AG09309 (cell line): ENCODE data around the gene URB2.

Experiments used
- DNase-seq: peaks from one replicate; pipeline ENCODE4 v3.0.0-alpha.2; 2010; ENCODE audit warnings: low read depth
- H3K4me3 ChIP-seq: 2 replicates; pipeline ENCODE4 v1.5.1; 2011; ENCODE audit warnings: mild to moderate bottlenecking, low read depth, low read length, moderate library complexity; ENCODE audit not compliant: control insufficient read depth
- TF ChIP-seq, protein P1 (sequence below): IDR thresholded peaks from 2 replicates; pipeline ENCODE4 v1.5.1; 2011; ENCODE audit warnings: mild to moderate bottlenecking, low read depth, low read length, inconsistent platforms; ENCODE audit not compliant: insufficient read depth, control insufficient read depth; ENCODE audit errors: missing control alignments

Gene URB2

DNA sequence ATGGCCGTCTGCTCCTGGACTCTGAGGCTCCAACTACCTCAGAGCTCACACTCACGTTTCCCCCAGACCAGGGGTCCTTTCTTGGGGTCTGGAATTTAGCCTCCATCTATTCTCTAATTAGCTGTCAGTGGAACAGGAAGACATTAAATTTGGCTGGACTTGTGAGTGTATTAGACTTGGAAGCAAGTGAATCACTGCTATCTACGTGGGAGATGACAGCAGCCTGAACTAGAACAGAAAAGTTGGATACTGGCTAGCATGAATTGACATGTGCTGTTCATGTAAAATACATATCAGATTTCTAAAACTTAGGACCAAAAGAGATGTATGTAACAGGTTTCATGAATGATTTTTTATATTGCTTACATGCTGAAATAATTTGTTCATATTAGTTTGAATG lies 28.2 kb upstream of the URB2 start:
- TF ChIP-seq, protein P1, sequence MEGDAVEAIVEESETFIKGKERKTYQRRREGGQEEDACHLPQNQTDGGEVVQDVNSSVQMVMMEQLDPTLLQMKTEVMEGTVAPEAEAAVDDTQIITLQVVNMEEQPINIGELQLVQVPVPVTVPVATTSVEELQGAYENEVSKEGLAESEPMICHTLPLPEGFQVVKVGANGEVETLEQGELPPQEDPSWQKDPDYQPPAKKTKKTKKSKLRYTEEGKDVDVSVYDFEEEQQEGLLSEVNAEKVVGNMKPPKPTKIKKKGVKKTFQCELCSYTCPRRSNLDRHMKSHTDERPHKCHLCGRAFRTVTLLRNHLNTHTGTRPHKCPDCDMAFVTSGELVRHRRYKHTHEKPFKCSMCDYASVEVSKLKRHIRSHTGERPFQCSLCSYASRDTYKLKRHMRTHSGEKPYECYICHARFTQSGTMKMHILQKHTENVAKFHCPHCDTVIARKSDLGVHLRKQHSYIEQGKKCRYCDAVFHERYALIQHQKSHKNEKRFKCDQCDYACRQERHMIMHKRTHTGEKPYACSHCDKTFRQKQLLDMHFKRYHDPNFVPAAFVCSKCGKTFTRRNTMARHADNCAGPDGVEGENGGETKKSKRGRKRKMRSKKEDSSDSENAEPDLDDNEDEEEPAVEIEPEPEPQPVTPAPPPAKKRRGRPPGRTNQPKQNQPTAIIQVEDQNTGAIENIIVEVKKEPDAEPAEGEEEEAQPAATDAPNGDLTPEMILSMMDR: no peak
- no peak for DNase-seq
- H3K4me3 ChIP-seq: no peak overlapping the region

DNA sequence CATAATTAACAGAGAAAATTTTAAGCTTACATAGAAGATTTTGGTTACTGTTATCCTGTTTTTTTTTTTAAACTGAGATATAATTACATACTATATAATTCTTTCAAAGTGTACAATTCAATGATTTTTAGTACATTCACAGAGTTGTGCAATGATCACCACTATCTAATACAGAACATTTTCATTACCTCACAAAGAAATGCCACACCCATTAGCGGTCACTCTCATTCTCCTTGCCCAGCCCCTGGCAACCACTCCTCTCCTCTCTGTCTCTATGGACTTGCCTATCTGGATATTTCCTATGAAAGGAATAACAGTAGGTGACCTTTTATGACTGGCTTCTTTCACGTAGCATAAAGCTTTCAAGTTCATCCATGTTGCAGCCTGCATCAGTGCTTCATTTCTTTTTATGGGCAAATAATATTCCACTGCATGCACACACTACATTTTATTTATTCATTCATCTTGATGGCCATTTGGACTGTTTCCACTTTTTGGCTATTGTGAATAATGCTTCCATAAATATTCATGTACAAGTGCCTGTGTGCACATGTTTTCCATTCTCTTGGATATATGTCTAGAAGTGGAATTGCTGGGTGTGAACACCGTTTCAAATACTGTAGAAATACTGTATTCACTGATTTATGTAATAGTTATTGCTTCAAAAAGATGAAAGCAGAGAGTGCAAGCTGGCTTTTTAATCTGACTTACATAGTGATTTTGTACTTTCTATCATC lies 26.7 kb upstream of the URB2 start:
- H3K4me3 ChIP-seq: no peak overlapping the region
- TF ChIP-seq, protein P1: no peak
- no peak for DNase-seq

DNA sequence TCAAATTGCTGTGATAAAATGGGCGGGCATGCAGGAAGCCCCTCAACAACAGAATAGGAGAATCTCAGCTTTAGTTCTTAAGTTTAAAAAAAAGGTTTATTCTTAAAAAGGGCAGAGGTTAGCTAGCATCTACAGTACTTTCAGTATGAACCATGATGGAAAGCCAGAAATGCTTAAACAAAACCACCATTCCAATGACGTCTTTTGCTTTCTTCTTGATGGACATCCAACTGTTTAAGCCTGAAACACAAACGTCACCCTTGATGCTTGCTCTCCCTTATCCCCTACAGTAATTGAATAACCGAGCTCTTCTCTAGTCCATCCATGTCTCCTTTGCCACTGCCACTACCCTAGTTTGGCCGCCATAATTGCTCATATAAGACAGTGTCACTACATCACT lies 25.8 kb upstream of the URB2 start:
- DNase-seq: no peak
- TF ChIP-seq, protein P1: no peak
- H3K4me3 ChIP-seq: no peak overlapping the region

- TF ChIP-seq, protein P1: no peak
- DNase-seq: no peak
- no peak overlapping the region for H3K4me3 ChIP-seq
These were observed 22.6 kb upstream of the URB2 start for GRCh38 chr1:229603371-229604005.

DNA sequence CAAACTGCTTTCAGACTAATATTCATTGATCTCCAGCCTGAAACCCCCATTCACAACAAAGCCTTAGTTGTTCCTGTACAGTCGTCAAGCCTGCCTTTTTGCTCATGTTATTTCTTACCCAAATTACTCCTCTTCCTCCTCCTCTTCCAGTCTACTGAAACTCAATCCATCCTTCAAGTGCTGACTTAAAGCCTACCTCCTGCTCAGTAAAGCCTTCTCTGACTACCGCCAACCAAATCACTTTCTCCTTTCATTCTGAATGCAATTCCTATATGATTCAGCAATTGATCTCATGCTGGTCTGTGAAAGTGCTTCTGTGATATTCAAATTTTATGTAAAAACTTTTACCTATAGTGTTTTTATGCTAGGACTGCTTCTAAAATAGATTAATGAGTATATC lies 18.7 kb upstream of the URB2 start:
- TF ChIP-seq, protein P1: no peak
- H3K4me3 ChIP-seq: no peak overlapping the region
- no peak for DNase-seq

DNA sequence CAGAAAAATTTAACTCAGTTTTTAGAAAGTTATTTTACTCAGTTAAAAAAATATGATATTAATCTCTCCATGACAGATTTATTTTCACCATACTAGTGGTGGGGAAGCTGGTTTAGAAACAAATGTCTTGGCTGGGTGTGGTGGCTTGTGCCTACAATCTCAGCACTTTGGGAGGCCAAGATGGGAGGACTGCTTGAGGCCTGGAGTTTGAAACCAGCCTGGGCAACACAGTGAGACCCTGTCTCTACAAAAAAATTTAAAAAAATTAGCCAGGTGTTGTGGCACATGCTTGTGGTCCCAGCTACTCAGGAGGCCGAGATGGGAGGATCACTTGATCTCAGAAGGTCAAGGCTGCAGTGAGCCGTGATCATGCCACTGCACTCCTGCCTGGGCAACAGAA lies 17.5 kb upstream of the URB2 start:
- TF ChIP-seq, protein P1: no peak
- no peak overlapping the region for H3K4me3 ChIP-seq
- DNase-seq: no peak
